ENCODE results near the gene SLC25A15. TPM values are rescaled to one million over a fixed set of nuclear protein-coding genes. Genes with fewer than 3 reads are reported as not detected.
"Not testable (repeated sequence)": the region's sequence is repeated elsewhere in the genome, so short reads cannot be mapped to it uniquely, and the experiment has no call there.

Gene SLC25A15
- total RNA-seq, 1 experiment from 2014 or later: 38.5 TPM

DNA sequence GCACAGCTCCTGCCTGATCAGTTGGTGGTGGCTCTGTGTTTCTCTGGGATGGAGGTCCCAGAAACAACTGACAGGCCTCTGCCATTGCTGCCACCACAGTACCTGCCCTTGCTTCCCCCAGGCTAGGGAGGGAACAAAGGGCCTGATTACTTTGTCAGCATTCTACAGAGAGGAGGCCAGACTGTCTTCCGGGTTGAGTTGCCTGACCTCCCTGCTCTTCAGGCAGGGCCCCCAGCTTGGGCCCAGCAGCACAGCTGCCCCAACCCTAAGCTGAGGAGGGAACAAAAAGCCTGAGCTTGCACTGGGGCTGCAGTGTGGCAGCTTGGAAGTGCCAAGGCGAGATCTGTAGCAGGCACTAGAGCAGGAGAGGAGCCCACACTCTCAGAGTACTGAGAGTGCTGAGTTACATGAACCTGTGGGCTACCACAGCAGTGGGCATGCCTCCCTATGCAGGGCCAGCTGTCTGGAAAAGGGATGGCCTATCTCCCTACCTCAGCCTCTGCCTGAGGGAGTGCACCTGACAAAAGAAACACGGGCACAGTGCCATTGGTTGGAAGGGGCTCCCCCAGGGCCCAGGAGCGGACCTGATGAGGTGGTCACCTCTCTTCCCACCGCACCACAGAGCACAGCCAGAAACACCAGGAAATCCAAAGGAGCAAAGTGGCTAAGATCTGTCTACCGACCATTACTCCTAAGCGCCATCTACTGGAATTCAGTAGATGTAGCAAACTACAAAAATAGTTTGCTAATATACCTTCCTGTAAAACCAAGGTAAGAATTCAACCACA, 24.4 kb downstream of the SLC25A15 start:
- peak; percentile 6 for DNase-seq (ENCODE audit: low spot score)

DNA sequence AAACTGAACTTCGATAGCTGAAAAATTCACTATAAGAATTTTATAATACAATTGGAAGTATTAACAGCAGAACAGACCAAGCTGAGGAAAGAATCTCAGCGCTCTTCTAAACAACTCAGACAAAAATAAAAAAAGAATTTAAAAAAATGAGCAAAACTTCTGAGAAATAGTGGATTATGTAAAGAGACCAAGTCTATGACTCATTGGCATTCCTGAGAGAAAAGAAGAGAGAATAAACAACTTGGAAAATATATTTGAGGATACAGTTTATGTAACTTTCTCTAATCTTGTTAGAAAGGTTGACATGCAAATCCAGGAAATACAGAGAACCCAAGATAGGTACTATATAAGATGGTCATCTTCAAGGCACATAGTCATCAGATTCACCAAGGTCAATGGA, 25.4 kb downstream of the SLC25A15 start:
- DNase-seq (ENCODE audit: low spot score): no peak

DNA sequence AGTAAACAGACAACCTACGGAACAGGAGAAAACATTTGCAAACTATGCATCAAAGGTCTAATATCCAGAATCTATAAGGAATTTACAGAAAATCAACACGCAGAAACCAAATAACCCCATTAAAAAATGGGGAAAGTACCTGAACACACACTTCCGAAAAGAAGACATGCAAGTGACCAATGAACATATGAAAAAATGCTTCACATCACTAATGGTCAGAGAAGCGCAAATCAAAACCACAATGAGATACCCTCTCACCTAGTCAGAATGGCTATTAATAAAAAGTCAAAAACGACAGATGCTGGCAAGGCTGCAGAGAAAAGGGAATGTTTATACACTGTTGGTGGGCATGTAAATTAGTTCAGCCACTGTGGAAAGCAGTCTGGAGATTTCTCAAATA, 29.5 kb downstream of the SLC25A15 start:
- no peak for DNase-seq (ENCODE audit: low spot score)

DNA sequence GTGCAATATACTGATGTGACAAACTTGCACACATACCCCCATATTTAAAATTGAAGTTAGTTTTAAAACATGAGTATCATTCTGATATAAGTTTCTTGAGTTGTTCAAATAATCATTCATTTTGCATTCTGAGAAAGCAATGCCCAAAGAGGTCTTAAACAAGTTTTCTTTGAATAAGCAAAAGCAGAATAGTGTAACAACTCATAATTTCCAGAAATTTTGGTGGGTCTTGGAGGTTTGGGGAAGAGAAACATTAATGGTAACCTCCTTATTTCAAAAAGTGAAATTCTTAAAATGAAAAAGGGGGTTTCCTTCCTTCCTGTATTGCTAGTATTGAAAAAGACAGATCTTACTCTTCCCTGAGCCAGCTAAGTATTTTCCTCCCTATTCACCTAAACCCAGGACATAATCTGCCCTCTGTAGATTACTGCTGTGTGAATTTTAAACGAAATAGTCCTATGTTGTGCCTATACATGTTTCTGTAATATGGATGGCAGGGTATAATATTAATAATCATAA, 30.4 kb downstream of the SLC25A15 start:
- DNase-seq (ENCODE audit: low spot score): no peak

DNA sequence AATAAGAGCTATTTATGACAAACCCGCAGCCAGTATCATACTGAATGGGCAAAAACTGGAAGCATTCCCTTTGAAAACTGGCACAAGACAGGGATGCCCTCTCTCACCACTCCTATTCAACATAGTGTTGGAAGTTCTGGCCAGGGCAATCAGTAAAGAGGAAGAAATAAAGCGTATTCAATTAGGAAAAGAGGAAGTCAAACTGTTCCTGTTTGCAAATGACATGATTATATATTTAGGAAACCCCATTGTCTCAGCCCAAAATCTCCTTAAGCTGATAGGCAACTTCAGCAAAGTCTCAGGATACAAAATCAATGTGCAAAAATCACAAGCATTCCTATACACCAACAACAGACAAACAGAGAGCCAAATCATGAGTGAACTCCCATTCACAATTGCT, 50.3 kb downstream of the SLC25A15 start:
- DNase-seq (ENCODE audit: low spot score): not testable (repeated sequence)

DNA sequence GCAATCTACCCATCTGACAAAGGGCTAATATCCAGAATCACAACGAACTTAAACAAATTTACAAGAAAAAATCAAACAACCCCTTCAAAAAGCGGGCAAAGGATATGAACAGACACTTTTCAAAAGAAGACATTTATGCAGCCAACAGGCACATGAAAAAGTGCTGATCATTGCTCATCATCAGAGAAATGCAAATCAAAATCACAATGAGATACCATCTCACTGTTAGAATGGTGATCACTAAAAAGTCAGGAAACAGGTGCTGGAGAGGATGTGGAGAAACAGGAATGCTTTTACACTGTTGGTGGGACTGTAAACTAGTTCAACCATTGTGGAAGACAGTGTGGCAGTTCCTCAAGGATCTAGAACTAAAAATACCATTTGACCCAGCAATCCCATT, 51.5 kb downstream of the SLC25A15 start:
- DNase-seq (ENCODE audit: low spot score): not testable (repeated sequence)

Other genes starting within 250 kb of the SLC25A15 start
- 1.1 and 2.3 TPM in 2 replicates for gene FOXO1, start 123.0 kb upstream of the SLC25A15 start, total RNA-seq (2014; rRNA removed; shearing (Covaris generic))
- 20.7 and 26.1 TPM in 2 replicates for gene MRPS31, start 18.4 kb upstream of the SLC25A15 start, total RNA-seq (2014; rRNA removed; shearing (Covaris generic))
- gene ELF1, start 229.7 kb downstream of the SLC25A15 start, total RNA-seq (2014; rRNA removed; shearing (Covaris generic)): 6.9 and 8.8 TPM in 2 replicates